ENCODE data around the gene PLCL2. TPM values are rescaled to one million over a fixed set of nuclear protein-coding genes. Genes with fewer than 3 reads are reported as not detected.

PLCL2 gene
- total RNA-seq, 1 donor from 2014 or later: 2.5 TPM

DNA sequence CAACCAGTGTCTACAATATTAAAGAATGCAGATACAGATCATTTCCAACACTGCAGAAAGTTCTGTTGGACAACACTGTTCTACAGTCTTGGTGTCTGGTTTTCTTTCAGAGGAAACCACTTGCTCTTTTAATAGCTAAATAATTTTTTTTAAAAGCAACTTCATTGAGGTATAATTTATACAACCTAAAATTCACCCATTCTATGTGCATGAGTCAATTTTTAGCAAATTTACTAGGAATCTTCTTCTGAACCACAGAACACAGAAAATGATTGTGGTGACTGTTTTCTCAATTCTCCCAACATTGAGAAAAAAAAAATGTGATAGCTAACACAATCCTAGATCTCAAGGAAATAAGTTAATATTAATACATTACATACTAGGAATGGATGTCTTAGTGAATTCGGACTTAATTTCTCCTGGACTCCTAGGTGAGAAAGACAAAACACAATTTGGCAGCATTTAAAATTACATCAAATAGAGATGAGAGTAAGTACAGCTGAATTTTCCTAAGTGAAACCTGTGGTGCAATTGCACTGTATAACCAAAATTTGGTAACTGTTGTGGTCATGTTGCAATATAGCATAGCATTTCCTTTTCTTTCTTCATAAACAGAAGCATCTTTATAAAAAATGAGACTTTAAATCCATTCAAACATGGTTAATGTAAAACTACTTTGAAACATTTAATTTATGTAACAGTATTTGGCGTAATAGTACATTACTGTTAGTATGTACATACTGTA, 15.3 kb upstream of the PLCL2 start:
- no peaks in the 10 kb centered on the region for H3K27me3 ChIP-seq (ENCODE audit: control insufficient read depth, insufficient read depth, low read length)
- TF ChIP-seq, protein P1, sequence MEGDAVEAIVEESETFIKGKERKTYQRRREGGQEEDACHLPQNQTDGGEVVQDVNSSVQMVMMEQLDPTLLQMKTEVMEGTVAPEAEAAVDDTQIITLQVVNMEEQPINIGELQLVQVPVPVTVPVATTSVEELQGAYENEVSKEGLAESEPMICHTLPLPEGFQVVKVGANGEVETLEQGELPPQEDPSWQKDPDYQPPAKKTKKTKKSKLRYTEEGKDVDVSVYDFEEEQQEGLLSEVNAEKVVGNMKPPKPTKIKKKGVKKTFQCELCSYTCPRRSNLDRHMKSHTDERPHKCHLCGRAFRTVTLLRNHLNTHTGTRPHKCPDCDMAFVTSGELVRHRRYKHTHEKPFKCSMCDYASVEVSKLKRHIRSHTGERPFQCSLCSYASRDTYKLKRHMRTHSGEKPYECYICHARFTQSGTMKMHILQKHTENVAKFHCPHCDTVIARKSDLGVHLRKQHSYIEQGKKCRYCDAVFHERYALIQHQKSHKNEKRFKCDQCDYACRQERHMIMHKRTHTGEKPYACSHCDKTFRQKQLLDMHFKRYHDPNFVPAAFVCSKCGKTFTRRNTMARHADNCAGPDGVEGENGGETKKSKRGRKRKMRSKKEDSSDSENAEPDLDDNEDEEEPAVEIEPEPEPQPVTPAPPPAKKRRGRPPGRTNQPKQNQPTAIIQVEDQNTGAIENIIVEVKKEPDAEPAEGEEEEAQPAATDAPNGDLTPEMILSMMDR (IDR thresholded peaks at IDR 0.05; ENCODE audit: insufficient read depth, low read length, poor library complexity, severe bottlenecking): no peak
- no peak for DNase-seq (ENCODE audit: low read depth)
- H3K36me3 ChIP-seq (ENCODE audit: control insufficient read depth, insufficient read depth, low read length): no peaks in the 10 kb centered on the region
- H3K4me3 ChIP-seq (ENCODE audit: low read depth, low read length): no peak overlapping the region

DNA sequence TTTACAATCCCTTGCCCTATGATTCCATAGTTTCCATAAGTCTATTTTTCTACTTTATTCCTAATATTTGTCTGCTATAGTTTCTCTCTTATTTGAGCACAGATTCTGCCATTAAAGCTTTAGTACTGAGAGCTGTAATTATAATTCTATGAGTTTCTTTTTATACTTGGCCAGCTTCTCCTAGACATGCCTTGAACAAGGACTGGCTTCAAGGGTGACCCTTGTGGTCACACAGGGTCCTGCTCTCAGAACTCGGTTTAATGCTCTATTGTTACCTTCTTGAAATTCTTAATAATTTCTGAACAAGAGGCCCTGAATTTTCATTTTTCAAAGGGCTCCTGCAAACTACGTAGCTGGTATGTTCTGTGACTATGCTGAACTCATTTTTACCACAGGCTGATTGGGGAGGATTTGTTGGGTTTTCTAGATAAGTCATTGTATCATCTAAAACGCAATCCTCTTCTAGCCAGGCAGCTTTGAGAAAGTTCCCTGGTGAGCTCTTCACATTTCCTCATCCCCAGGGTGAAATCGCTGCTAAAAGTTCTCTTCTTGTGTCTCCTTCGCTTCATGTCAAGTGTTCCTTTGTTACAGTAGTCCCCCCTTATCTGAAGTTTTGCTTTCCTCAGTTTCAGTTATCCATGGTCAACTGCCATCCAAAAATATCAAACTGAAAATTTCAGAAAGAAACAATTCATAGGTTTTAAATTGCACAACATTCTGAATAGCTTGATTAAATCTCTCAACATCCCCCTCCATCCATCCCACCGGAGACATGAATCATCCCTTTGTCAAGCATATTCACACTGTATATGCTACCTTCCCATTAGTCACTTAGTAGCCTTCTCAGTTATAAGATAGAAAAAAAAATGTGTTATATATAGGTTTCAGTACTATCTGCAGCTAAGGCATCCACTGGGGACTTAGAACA, 12.6 kb upstream of the PLCL2 start:
- DNase-seq (ENCODE audit: low read depth): no peak
- Histone ChIP-seq H3K4me3 (ENCODE audit: low read depth, low read length) (no peak overlapping the region), H3K36me3 (ENCODE audit: control insufficient read depth, insufficient read depth, low read length) (no peaks in the 10 kb centered on the region), H3K27me3 (ENCODE audit: control insufficient read depth, insufficient read depth, low read length) (no peaks in the 10 kb centered on the region)
- TF ChIP-seq, protein P1 (IDR thresholded peaks at IDR 0.05; ENCODE audit: insufficient read depth, low read length, poor library complexity, severe bottlenecking): no peak

DNA sequence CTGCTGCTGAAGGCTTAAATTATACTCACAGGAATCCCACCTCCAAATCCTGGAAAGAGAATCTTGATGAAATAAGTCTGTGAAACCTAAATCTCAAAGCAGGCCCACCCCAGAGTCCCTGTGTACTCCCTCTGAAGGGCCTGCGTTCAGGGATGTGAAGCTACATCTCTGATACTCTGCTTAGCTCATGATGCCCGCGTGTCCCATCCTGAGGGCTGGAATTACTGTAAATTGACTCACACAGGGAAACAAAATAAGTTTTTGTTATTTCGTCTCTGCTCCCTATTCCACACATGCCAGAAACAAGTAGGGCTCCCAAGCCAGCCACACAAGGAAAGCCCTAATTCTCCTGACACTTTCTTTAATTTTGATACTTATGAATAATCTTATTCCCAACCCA, 10.9 kb upstream of the PLCL2 start:
- no peak overlapping the region for H3K4me3 ChIP-seq (ENCODE audit: low read depth, low read length)
- H3K27me3 ChIP-seq (ENCODE audit: control insufficient read depth, insufficient read depth, low read length): no peaks in the 10 kb centered on the region
- no peak for DNase-seq (ENCODE audit: low read depth)
- H3K36me3 ChIP-seq (ENCODE audit: control insufficient read depth, insufficient read depth, low read length): no peaks in the 10 kb centered on the region
- TF ChIP-seq, protein P1 (IDR thresholded peaks at IDR 0.05; ENCODE audit: insufficient read depth, low read length, poor library complexity, severe bottlenecking): no peak

DNA sequence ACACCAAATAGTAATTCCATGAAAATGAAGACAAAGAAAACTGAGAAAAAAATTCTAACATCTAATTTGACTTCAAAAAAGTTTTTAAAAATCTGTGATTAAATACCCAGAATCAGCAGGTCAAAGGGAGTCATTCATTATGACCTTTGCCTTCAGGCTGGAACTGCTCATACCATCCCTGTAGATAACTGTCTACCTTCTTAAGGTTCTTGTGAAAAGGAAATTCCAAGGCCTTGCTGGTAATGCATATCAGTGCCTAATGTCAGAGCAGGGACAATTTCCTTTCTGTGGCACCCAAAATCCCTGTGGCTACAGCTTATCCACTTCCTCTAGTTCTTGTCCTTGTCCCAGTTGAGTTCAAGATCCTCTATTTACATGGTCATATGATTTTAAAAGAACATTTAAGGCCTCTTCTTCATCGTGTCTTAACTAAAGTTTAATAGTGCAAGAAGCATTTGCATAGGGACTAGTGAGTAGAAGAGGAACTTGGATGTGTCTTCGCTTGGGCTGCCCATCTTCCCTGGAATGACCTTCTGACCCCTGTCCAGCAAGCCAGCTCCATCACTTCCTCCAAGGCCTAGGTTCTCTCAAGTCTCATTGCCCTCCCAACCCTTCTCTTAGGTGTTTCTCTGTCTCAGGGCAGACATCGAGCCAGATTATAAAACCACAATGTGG, 8.7 kb upstream of the PLCL2 start:
- no peaks in the 10 kb centered on the region for H3K27me3 ChIP-seq (ENCODE audit: control insufficient read depth, insufficient read depth, low read length)
- H3K4me3 ChIP-seq (ENCODE audit: low read depth, low read length): no peak overlapping the region
- DNase-seq (ENCODE audit: low read depth): no peak
- H3K36me3 ChIP-seq (ENCODE audit: control insufficient read depth, insufficient read depth, low read length): no peaks in the 10 kb centered on the region
- TF ChIP-seq, protein P1 (IDR thresholded peaks at IDR 0.05; ENCODE audit: insufficient read depth, low read length, poor library complexity, severe bottlenecking): no peak

DNA sequence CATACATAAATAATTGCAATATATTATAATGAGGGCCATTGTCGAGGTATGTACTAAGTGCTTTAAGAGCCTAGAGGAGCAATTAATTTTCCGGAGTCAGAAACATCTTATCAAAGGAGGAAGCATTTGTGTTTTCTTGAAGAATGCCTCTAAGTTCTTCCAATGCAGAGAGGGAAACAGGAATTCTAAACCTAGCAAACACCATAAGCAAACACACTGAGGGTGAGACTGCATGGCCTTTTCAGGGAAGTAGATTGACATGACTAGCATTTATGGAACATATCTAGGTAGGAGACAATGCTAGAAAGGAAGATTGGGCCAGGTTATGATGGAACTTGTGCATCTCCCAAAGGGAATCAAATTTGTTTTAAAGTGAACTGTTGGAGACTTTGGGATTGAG, 7.2 kb upstream of the PLCL2 start:
- TF ChIP-seq, protein P1 (IDR thresholded peaks at IDR 0.05; ENCODE audit: insufficient read depth, low read length, poor library complexity, severe bottlenecking): no peak
- no peak for DNase-seq (ENCODE audit: low read depth)
- no peaks in the 10 kb centered on the region for H3K36me3 ChIP-seq (ENCODE audit: control insufficient read depth, insufficient read depth, low read length)
- H3K4me3 ChIP-seq (ENCODE audit: low read depth, low read length): no peak overlapping the region
- H3K27me3 ChIP-seq (ENCODE audit: control insufficient read depth, insufficient read depth, low read length): no peaks in the 10 kb centered on the region
